Raji (cell line): ENCODE data around the gene ACIN1.

Experiments
- POLR2A ChIP-seq: IDR thresholded peaks from 2 replicates; pipeline ENCODE4 v1.6.1; 2011; ENCODE audit warnings: low read depth, low read length, control low read depth; ENCODE audit not compliant: insufficient read depth

ACIN1 gene

DNA sequence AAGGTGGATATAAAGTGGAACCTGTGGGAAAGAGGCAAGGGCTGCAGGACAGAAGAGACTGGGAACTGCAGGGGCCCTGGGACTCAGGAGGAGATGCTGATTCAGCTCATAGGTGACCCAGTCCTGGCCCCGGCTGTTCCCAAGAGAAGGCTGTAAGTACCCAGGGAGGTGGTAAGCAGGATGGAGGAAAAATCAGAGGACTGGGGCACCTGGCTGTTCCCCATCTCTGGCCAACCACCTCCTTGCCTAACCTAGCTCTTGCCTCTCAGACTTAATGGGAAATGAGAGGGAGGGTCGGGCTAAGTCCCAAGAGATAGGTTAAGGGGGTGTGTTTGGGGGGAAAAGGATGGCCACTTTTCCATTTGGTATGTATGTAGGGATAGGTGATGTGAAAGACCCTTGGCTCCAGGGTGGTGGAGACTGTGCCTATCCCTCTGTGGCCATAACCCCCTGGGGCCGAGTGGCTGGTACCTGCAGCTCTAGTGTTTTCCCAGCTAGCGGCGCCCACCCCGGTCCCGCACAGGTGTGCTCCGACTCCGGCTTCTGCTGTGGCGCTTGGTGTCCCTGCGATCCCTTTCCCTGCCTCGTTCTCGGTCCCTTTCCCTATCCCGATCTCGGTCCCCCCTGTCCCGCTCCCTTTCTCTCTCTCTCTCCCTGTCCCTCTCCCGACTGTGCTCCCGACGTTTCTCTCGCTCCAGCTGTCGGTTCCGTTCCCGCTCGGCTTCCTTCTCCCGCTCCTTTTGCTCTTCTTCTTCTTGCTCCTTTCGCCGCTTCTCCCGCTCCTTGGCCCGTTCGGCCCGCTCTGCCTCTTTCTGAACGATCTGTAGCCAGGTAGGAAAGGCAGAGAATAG, 36.1 kb downstream of the ACIN1 start:
- no peak for TF ChIP-seq POLR2A

DNA sequence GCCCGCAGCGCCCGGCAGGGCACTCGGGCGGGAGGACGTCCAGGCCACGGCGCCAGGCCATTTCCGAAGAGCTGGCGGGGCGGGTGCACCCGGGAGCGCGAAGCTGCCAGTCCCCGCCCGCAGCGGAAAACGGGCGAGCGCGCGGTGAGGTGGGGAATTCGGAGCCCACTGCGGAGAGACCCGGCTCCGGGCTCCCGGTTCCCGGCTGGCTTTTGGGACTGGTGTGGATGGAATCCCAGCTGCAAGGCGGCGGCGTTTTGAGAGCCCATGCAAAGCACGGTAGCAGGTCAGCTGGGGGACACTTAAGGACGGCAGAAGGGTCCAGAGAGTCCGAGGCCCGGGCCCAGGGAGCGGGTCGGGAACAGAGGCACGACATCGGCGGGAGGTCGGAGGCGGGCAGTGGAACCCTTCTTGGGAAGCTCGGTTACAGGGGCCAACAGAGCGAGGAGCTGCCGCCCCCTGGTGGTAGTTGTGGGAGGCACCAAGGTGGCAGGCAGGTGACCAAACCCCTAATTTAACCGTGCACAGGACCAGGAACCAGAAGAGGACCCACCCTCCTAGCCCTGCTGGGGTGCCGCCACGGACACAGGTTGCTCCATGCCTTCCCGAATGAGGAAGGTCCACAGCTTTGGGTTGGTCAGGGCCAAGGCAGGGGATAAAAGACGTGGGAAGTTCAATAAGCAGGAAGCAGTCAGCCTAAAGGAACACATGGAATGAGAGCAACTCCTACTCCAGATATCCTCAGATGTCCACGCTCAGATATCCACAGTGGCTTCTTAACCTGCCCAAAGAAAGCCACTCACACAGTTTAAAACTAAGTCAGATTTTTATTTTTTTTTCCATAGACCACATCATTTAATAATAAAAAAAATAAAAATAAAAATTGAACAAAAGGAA, 36.9 kb downstream of the ACIN1 start:
- no peak for TF ChIP-seq POLR2A

DNA sequence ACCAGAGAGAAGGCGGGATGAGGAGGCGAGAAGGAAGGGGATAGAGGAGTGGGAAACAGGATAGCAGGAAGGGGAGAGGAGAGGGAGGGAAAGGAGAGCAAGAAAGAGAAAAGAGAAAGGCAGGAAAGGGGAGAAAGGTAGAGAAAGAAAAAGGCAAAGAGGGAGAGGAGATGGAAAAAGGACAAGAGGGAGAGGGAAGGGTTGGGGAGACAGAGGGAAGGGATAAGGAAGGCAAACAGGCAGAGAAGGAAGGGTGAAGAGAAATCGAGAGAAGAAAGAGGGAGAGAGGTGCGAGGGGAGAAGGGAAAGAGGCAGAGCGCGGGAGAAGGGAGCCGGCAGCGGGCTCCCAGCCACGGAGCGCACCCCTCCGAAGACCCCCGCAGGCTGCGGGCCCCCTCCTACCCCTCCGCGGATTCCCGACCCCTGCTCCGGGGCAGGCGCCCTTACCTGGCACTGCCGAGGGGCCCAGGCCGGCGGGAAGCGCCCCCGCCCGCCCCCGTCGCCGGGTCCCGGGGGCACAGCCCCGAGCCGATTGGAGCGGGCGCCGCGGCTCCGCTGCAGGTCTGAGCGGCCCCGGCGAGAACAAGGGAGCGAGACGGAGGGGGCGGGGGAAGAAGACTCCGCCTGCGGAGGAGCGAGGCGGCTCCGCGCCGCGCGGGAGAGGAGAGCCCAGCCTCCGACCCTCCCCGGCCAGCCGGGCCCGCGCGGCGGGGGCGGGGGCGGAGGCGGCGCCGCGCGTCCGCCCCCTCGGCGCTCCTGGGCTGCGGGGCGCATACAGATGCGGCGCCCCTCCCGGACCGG, 37.8 kb downstream of the ACIN1 start, which contains the start of gene CDH24:
CDH24 (minus strand) TSS at position 565 of the 801 bp plus-strand sequence. CDS start 1,787 bp downstream, outside the sequence.
- no peak for TF ChIP-seq POLR2A

DNA sequence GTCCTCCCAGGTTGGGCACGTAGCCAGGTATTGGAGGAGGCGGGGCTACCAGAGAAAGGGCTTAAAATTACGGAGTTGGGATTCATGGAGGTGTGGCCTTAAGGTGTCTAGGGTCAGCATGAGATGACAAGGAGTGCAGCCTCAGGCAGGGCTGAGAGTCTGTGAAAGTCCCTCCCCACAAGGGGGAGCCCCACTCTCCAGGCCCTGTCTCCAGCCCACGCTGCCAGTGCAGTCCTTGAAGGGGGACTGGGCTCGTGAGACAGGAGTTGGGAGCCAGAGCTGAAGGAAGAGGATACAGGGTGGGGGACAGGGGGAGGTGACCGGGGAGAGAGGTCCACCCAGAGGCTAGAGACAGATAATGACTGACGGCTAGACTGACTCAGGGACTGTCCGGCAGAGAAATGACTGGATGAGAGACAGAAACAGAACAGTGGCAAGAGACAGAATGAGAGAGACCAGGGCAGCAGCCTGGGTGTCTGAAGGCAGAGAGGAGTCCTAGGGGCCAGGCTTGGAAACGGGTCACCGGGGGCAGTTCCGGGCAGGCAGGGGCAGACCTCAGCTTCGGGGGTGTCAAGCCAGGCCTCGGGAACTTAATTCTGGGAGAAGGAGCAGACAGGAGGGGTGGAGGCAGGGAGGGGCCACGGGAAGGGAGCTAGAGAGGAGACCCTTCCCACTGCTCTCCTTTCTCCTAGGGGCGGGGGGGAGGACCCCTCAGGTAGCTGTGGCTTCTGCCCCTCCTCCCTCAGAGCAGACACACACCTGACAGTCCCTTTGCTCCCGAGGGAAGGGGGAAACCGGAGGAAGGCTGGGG, 38.6 kb downstream of the ACIN1 start:
- TF ChIP-seq POLR2A, result no peak

DNA sequence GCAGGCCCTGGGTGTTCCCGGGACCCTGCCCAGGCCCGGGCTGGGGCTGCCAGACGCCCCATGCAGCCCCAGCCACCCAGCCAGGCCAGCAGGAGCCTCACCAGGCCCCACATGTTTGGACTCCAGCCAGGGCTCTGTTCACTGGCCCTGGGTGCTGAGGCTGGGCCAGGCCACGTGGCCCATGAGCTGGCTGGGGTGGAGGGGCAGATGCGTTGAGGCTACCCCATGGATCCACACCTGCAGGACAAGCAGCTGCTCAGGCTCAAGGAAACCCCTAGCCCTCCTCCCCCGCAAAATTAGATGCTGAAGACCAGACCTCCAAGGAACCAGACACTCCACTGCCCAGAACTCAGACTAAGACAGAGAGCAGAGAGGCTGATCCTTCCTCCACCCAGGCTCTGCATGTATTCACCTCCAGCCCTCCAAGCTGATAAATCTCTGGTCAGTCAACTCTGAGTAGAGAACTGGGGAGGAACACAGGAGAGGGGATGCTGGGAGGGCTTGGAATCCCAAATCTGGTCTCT, 39.3 kb downstream of the ACIN1 start:
- TF ChIP-seq POLR2A, result no peak

DNA sequence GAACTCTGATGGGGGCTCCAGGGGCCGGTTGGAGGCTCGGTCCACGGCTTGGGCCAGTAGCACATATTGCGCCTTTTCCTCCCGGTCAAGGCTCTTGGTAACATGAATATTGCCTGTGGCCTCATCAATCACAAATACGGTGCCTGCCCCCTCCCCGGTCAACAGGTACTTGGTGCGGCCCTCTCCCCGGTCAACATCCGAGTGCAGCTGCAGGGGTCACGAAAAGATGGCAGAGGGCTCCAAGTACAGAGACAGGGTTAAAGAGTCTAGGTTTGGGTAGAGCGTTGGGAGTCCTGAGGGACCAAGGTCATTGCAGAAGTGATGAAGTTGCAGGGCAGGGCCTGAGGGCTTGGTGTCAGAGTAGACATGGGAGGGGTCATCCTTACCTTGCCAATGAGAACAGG, 39.8 kb downstream of the ACIN1 start:
- no peak for TF ChIP-seq POLR2A

DNA sequence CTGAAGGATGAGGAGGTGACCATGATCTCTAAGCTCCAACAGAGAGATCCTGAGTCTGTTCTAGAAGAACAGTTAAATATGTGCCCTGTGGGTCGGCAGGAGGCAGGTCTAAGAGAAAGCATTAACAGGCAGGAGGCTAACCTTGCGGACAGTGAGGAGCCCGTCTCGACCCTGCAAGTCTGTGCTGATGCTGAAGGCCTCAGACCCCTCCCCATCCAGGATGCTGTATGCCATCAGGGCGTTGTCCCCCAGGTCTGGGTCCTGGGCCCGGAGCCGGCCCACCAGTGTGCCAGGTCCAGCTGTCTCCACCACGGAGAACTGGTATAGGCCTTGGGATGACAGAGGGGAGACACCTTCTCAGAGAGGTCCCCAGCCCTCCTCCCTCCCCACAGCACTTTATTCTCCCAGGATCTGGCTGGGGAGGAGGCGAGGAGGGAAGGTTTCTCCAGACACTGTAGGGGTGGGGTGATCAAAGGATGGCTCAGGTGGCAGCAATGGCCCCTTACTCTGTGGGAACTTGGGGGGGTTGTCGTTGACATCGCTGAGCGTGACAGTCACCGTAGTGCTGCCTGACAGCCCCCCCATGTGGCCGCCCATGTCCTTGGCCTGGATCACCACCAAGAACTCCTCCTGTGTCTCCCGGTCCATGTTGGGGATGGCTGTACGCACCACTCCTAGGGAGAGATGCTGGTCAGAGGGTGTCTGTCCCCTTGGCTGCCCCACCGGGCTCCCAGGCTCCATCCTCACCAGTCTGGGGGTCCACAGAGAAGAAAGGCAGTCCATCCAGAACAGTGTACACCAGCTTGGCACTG, 40.7 kb downstream of the ACIN1 start:
- TF ChIP-seq POLR2A, result no peak

DNA sequence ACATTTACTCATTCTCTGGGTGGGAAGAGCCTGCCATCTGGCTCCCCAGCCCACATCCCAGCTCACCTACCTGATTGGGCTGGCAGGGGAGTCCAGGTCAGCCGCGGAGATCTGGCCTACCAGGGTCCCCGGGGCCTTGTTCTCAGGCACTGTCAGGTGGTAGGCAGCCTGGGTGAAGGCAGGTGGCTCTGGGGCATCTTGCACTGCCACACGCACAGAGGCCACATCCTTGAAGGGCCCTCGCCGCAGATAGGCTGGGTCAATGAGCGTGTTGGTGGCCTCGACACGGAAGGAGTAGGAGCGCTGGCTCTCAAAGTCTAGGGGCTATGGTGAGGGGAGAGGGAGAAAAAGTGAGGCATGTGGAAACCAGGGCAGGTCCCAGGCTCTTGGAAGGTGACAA, 41.5 kb downstream of the ACIN1 start:
- TF ChIP-seq POLR2A, result no peak

DNA sequence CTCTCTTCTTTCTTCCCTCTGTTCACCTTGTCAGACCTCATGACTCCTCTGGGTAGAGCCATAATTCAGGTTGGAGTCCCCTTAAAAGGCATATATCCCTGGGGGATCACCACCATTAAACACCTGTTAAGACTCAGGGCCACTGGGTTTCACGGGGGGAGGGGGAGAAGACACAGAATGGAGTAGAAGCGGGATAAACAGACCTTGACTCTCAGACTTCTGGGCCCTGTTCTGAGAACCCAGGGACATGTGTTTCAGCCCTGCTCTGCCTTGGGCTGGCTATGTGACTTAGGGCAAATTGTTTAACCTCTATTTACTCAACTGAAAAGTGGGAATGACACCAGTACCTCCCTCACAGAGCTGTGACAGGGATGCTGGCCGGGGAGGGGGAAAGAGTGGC, 42.3 kb downstream of the ACIN1 start:
- no peak for TF ChIP-seq POLR2A

DNA sequence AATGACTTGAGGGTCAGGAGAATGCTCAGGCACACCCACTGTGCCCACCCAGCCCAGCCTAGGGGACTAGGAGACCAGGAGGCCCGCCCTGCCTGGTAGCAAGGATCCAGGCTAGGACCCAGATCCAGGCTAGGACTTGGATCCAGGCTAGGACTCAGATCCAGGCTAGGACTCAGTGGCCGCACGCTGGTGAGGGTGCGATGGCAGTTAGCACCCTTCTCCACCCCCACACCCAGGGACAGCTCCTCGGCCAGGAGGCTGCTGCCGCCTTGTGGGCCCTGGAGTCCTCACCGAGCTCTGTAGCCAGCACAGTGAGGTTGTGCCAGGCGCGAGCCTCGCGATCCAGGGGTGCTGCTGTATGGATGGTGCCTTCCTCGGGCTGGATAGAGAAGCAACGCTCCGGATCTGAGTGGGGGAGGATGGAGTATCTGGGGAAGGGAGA, 42.7 kb downstream of the ACIN1 start:
- no peak for TF ChIP-seq POLR2A

DNA sequence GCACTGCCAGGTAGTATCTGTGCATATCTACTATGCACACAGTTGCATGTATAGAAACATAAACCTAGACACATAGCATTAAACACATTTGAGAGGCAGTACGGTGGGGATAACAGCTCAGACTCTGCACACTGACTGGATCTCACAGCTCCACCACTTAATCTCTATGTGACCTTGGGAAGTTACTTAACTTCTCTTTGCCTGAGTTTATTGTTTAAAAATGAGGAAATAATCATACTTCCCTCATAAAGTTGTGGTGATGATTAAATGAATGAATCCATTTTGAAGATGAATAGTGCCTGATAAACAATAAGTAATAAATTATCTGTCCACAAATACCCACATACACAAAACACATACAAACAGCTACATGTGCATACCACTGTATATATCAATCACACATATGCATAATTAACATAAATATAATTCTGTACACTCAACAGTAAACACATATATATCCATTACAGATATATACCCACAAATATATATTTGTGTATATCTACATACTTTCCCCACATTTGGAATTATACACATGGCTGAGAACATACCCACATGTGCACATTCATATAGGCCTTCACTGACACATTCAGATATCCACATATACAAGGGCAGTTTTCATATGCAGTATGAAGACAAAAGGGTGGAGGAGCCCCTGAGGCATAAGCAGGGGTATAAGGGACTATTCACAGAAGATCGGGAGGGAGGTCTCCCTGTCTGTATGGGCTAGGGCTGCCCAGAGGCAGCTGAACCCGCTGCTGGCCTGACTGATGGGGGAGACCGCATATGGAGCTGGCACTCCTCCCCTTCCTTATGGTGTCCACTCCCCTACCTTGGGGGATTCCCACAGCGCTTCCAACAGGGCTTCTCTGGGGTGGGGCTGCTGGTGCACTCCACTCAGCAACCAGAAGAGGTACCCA, 43.5 kb downstream of the ACIN1 start:
- no peak for TF ChIP-seq POLR2A

DNA sequence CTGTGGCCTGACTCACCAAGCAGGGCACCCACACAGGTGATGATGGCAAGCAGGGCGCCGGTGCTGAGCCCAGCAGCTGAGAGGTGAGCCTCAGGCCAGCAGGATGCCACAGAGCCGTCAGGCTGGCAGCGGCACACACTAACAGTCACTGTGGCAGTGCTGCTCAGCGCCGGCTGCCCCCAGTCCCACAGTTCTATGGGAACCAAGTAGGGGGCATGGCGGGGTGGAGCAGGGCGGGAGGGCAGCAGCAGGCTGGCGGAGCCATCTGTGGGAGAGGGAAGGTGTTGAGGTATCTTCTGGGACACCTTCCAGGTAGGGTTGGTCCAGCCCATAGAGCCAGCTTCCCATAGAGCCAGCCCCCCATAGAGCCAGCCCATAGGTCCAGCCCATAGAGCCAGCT, 45.9 kb downstream of the ACIN1 start:
- TF ChIP-seq POLR2A, result no peak
